Mammary epithelial cell (primary cell): ENCODE data around the gene PSME4.

Source experiments
- EZH2 ChIP-seq: IDR thresholded peaks from 2 replicates; pipeline ENCODE4 v1.6.1; 2012; ENCODE audit warnings: low read length, inconsistent platforms, borderline replicate concordance
- TF ChIP-seq, protein P1 (sequence below), 2 donors: IDR thresholded peaks in 1 of 2; conservative IDR thresholded peaks in 1 of 2; 2 replicates each; pipeline ENCODE4 v1.5.1; 2011 to 2012; ENCODE audit warnings: inconsistent platforms in 2 of 2, low read length in 2 of 2, mild to moderate bottlenecking in 2 of 2, control low read depth in 1 of 2, low read depth in 1 of 2; ENCODE audit not compliant: insufficient read depth in 1 of 2; ENCODE audit errors: extremely low read depth in 1 of 2

DNA sequence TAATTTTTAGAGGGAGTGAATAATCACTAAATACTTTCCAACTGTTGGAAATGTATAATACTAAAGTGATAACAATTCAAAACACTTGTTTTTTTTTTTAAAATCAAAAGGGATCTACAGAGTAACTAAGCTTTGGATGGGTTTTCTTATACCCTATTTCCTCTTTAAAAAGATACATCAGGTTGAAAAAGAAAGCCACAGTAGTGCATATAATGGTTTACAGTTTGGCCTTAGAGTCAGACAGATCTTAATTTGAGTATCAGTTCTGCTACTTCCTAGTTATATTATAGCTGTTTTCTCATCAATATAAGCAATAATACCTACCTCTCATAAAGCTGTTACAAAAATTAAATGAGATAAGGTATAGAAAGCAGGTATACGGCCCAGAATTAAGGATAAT lies 28.5 kb downstream of the PSME4 start:
- TF ChIP-seq, protein P1, sequence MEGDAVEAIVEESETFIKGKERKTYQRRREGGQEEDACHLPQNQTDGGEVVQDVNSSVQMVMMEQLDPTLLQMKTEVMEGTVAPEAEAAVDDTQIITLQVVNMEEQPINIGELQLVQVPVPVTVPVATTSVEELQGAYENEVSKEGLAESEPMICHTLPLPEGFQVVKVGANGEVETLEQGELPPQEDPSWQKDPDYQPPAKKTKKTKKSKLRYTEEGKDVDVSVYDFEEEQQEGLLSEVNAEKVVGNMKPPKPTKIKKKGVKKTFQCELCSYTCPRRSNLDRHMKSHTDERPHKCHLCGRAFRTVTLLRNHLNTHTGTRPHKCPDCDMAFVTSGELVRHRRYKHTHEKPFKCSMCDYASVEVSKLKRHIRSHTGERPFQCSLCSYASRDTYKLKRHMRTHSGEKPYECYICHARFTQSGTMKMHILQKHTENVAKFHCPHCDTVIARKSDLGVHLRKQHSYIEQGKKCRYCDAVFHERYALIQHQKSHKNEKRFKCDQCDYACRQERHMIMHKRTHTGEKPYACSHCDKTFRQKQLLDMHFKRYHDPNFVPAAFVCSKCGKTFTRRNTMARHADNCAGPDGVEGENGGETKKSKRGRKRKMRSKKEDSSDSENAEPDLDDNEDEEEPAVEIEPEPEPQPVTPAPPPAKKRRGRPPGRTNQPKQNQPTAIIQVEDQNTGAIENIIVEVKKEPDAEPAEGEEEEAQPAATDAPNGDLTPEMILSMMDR (conservative IDR thresholded peaks at IDR 0.05 in 1 of 2, IDR thresholded peaks at IDR 0.05 in 1 of 2; ENCODE audit: extremely low read depth in 1 of 2, insufficient read depth in 1 of 2, low read depth in 1 of 2, low read length in 2 of 2): no peak
- no peak for TF ChIP-seq EZH2
